Coronary artery (tissue), 2 donors: ENCODE measurements around the gene NPLOC4.
A peak's percentile ranks its signal among the peaks of the same experiment; 100 is the strongest.

Experiments used
- DNase-seq: peaks from one replicate; pipeline ENCODE4 v3.0.0-alpha.2; 2017; ENCODE audit warnings: low spot score
- H3K27ac ChIP-seq, 2 donors: fragments of 200-600 bp; sonication (generic); one replicate each; pipeline ENCODE4 v1.5.1; 2016 to 2019
- H3K4me3 ChIP-seq: fragments of 200-600 bp; sonication (generic); 2 replicates; pipeline ENCODE4 v1.5.1; 2016; ENCODE audit warnings: mild to moderate bottlenecking, moderate library complexity
- TF ChIP-seq, protein P1 (sequence below): fragments of 200-600 bp; sonication (generic); IDR thresholded peaks from one replicate; pipeline ENCODE4 v1.5.1; 2019; ENCODE audit warnings: antibody characterized with exemption

Gene NPLOC4

DNA sequence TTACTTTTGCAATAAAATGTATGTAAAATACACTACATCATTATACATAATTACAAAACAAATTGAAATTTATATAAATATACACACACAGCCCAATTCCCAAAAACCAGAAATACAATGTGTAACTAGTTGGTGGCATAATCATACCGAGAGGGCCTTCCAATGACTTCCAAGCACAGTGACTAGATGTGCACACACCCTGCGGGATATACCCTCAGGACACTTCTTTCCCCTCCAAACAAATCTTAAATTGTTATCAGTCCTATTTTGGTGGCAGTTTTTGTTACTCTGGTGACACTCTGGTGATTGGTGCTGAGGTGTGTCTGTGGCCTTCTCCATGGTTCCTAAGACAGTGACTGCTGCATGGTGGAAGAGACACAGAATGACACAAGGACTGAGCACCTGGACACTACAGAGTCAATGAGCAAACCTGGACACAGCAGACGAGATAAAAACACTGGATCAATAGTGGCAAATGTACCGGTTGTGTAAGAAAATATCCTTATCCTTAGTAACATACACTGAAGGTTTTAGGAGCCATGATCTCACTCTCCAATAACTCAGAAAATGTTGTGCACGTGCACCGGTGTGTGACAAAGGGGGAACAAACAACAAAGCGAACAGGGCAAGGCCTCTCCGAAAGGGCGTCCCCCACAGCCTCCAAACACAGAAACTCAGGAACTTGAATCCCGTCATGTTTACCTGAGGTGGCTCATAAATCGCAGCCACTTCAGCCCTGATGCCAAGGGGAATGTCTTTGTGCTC lies 32.9 kb downstream of the NPLOC4 start:
- DNase-seq = no peak
- TF ChIP-seq, protein P1, sequence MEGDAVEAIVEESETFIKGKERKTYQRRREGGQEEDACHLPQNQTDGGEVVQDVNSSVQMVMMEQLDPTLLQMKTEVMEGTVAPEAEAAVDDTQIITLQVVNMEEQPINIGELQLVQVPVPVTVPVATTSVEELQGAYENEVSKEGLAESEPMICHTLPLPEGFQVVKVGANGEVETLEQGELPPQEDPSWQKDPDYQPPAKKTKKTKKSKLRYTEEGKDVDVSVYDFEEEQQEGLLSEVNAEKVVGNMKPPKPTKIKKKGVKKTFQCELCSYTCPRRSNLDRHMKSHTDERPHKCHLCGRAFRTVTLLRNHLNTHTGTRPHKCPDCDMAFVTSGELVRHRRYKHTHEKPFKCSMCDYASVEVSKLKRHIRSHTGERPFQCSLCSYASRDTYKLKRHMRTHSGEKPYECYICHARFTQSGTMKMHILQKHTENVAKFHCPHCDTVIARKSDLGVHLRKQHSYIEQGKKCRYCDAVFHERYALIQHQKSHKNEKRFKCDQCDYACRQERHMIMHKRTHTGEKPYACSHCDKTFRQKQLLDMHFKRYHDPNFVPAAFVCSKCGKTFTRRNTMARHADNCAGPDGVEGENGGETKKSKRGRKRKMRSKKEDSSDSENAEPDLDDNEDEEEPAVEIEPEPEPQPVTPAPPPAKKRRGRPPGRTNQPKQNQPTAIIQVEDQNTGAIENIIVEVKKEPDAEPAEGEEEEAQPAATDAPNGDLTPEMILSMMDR = no peak
- no peak overlapping the region for H3K4me3 ChIP-seq
- H3K27ac ChIP-seq = no peak overlapping the region

DNA sequence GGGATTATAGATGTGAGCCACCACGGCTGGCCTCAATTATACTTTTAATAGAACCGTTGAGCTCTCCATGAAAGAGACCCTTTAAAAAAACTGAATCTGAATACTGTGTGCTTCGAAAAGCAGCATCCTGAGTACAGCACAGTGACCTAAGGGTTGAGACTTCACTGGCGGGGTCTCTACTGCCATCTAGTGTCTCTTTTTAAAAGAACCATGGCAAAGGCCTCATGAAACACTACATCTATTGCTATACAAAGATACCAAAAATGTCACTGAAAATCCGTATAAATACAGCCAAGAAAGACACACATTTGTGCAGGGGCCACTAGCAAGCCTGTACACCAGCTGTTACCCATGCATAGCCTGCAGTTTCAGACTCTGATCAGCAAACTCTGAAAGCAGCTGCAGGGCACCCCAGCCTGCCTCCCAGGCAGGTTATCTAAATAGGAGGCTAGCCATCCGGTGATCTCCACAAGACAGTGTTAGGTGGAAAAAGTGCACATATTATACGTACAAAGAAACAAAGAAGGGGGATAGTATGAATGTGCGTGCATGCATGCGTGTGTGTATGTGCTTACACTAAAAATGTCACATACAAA lies 35.3 kb downstream of the NPLOC4 start:
- TF ChIP-seq, protein P1 = peak; percentile 80
- H3K27ac ChIP-seq = no peak overlapping the region
- no peak for DNase-seq
- no peak overlapping the region for H3K4me3 ChIP-seq

DNA sequence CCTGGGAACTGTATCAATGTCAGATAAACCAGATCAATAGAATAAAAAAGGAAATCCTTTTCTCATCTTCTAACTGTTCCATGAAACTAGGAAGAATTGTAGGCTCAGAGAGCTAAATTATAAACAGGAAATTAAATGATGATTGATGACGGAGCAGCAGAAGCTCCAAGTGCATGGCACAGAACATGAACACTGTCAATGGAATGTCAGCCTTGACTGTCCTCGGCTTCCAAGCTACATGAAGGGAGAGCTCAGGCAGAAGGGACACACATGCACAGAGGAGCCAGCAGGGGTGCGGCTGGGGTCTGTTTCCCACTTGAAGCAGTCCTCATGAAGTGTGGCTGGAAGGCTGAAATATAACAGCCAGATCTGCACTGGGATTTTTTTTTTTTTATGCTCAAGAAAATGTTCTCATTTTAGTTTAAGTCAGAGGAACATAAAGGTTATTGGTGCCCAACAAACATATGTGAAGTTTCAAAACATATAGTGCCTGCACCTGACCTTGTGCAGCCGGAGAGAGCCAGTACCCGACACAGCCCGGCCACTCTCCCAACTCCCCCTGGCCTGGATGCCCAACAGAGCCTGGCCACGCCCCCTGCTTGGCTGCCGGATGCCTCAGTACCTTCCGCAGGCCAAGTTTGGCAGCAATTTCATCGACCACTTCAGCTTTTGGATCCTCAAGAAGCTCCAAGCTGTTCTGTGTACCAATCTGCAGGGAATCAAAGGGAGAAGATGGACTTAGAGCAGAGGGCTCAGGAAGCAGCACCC lies 37.0 kb downstream of the NPLOC4 start:
- no peak overlapping the region for H3K27ac ChIP-seq
- DNase-seq = no peak

DNA sequence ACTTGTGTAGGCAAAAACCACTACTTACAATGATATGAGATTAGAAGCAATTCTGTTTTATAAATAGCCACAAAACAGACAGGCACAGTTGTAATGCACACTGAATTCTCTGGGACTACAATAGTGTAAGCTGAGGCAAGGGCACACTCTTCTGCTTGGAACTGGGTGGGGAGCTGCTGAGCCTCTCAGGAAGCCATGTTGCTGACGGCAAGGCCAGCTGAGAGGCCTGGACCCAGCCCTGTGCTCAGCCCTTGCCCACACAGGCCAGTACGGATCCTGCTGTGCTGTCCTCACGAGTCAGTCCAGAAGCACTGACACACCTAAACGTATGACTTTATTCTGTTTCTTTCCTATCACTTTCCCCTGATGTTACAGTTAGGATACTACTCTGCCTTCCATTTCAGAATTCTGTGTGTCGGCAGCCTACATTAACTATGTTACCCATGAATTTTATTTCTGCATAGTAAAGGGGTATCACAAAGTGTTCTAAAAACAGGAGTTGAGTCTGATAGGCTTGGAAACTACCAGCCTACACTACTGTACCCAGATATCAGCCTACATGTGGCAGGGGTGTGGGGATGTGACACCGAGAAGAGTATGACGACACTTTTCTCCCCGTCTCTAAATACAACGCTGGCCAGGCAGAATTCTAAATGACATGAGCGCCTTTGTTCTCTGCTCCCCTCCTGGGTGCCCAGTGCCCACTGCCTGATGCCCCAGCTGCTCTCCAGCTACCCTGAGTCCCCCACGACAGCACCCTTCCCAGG lies 43.6 kb downstream of the NPLOC4 start:
- DNase-seq = no peak
- TF ChIP-seq, protein P1 = no peak
- Histone ChIP-seq H3K27ac (no peak overlapping the region), H3K4me3 (no peak overlapping the region)

More for the DNA sequence above, 37.0 kb downstream of the NPLOC4 start:
- H3K4me3 ChIP-seq = no peak overlapping the region
- TF ChIP-seq, protein P1 = no peak

DNA sequence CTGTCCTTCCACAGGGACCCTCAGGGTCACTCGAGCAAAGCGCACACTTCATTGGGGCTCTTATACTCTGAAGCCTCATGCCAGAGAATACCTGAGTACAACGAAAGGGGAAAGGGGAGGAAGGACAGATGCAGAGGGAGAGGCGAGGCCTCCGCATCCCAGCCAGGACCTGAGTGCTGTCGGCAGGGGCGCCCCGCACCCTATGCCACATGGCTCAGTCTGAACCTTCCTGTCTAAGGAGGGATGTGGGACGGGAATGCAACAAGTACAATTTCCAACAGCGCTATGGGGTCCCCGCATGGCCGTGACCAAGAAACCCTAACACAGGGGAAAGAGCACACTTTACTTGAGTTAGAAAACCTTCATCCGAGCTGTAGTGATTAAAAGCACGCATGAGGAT lies 44.9 kb downstream of the NPLOC4 start:
- H3K4me3 ChIP-seq = no peak overlapping the region
- no peak overlapping the region for H3K27ac ChIP-seq
- no peak for DNase-seq
- TF ChIP-seq, protein P1 = no peak

DNA sequence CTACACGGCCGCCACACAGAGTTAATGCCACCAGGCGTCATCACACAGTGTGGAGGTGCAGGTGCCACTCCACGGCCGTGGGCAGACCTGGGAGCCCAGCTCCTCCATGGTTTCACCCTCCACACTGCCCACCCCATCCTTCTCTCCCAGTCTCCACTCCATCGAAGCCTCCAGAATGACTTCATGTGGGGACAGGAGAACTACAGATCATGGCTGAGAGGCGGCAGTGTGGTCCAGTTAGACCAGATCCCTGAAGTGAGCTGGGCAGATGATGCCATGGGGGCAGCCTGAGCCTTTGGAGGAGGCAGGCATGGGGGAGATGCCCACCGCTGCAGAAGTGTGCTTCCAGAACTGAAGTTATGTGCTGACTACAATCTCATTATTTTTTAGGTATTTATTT lies 46.8 kb downstream of the NPLOC4 start:
- H3K4me3 ChIP-seq = no peak overlapping the region
- H3K27ac ChIP-seq = no peak overlapping the region
- DNase-seq = no peak
- TF ChIP-seq, protein P1 = no peak
